NCI-H446 treated with DMSO at 0.1 percent for 48 hours (cell line): ENCODE data around the gene LAGE3.

Source experiments
- DNase-seq: peaks from one replicate; lab custom pipeline; 2025; lab: John Stamatoyannopoulos, UW

The LAGE3 gene

DNA sequence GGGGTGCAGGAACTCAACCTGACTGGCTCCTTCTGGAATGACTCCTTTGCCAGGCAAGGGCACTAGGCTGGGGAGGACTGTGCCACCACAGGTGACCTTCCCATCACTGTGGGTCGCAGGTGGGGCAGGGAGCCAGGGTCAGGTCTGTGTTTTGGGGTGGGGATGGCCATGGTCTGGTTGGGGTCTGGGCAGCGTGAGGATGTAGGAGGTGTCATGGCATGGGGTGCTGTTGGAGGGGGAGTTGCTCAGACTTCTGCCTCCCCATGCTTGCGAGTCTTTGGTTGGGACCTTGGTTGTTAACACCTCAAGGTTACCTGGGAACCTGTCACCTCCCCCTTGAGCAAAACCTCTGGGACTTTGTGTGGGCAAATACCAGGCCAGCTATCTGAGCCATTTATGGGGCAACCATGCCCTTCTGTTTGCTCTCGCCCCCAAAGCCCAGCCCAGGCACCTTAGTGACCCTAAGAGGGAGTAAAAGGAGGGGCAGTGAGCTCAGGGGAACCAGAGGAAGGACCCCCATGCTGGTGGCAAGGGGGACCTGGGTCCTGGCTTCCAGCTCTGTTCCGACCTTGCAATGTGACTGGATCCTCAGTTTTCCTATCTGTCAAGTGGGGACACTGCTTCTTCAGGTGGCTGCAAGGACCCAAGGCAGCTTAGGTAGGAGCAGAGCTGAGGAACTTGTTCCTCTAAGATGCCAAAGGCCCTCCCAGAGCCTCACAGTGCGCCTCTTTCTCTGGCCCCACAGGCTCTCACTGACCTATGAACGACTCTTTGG, 44.5 kb downstream of the LAGE3 start:
- no peak for DNase-seq

DNA sequence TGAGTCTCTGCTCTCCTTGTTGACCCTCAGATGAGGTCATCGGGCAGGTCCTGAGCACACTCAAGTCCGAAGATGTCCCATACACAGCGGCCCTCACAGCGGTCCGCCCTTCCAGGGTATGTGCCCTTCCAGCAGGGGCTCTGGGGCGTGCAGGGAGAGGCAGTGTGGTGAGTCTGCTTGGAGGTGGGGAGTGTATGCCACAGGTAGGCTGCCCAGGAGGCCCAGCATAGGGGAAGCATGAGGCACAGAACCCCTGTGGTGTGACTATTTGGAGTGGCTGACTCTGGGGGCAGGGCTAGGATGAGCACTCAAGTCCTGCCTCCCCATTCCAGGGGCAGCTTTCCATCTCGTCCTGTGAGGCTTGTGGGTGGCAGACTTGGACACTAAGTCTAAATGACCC, 45.5 kb downstream of the LAGE3 start:
- no peak for DNase-seq

DNA sequence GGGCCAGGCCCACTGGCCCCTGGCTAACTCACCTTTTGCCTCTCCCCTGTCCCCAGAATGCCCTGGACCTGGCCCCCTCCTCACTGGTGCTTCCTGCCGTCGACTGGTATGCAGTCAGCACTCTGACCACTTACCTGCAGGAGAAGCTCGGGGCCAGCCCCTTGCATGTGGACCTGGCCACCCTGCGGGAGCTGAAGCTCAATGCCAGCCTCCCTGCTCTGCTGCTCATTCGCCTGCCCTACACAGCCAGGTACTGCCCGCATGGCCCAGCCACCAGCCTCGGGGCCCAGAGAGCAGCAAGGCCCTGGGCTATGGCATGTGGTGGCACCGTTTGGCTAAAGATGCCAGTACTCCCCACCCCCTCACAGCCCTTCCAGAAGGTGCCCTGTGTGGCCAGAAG, 46.9 kb downstream of the LAGE3 start:
- DNase-seq = no peak

DNA sequence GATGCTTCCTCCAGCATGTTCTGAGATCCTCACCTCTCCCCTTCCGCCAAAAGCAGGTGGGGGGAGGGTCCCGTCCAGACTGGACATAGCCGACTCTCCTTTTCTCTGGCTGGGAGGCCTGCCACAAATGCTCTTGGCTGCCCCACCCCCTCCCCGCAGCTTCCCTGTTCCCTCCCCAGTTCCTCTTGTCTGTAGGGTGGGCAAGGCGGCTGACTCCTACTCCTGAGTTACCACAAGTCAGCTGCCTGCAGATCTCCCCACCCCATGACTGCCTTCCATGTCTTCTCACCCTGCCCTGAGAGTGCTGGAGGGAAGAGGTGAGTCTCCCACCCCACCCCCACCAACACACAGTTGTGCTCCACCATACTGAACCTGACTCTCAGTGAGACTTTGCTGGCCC, 47.7 kb downstream of the LAGE3 start:
- DNase-seq = no peak

DNA sequence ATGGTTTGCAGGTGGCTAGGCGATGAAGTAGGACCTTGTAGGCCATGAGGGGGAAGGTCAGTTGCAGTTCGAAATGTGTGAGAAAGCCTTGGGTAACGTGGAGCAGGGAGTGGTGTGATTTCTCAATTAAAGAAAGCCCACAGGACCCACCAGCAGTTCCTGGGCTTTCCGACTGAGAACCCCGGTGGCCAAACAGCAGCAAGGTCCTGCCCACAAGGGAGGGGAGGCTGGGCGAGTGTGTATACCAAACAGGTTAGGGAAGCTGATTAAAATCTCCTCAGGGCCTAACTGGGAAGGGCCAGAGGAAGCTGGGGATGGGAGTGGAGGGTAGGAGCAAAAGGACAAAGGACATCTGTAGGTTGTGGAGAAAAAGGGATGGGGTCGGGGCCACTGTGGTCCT, 48.2 kb downstream of the LAGE3 start:
- DNase-seq = no peak

DNA sequence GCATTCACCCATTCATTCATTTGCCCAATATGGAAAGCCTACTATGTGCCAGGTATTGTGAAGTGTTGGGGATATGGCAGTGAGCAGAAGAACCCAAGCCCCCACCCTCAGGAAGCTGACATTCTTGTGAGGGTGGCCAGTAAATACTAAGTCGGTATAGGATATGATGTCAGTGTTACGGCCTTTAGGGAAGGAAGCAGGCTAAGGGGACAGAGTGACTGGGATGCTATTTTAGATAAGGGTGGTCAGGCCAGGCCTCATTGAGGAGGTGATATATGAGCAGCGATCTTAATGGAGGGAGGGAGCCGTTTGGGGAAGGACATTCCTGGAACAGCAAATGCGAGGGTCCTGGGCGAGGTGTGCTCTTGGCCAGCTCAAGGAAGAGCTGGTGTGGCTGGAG, 48.6 kb downstream of the LAGE3 start:
- no peak for DNase-seq

DNA sequence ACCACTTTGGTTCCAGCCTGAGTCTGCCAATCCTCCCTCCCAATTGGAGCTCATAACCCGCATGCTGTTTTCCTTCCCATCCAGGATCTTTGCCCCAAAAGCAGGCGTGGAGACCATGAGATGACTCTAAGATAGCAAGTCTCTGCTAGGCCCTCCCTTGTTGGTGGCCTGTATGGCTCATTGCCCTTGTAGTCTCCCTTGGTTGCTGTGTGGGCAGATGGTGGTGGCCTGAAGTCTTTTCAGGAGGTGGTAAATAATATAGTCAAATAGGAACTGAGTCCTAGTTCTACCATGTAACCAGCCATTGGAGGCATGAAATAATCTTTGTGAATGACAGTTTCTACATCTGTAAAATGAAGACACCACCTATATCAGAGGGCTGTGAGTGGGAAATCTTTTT, 49.4 kb downstream of the LAGE3 start:
- no peak for DNase-seq

DNA sequence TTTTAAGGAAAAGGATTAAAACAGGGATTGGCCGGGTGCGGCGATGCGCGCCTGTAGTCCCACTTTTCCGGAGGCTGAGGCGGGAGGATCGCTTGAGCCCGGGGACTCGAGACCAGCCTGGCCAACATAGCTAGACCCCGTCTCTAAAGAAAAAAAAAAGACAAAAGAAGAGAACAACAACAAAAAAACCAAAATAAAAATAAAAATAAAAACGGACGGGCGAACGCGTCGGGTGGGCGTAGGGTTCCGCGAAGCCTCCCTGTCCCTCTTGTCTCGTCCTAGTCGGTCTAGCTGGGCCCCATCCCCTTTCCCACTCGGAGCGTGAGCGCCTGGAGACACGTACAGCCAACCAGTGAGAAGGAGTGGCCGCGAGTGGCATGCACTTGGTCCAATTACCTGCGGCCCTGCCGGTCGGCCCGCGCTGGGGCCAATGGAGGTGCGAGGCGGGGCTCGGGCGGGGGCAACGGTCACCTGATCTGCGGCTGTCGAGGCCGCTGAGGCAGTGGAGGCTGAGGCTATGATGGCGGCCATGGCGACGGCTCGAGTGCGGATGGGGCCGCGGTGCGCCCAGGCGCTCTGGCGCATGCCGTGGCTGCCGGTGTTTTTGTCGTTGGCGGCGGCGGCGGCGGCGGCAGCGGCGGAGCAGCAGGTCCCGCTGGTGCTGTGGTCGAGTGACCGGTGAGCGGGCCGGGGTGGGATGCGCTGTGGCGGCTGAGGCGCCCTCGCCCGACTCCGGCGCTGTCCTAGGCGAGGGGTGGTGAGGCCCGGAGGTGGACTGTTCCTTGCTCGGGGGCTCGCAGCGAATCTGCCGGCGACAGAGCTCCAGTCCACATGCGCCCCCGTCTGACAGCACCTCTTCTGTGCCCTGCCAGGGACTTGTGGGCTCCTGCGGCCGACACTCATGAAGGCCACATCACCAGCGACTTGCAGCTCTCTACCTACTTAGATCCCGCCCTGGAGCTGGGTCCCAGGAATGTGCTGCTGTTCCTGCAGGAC, 50.6 kb downstream of the LAGE3 start, which contains the start of gene ATP6AP1:
ATP6AP1 (plus strand) TSS at position 502 of the 996 bp plus-strand sequence; CDS start at position 518, 16 bp downstream.
- peak; percentile 88 for DNase-seq
